Measurements from ENCODE around the gene FBXO11.
"Not testable (repeated sequence)": the region's sequence is repeated elsewhere in the genome, so short reads cannot be mapped to it uniquely, and the experiment has no call there.

Gene FBXO11

DNA sequence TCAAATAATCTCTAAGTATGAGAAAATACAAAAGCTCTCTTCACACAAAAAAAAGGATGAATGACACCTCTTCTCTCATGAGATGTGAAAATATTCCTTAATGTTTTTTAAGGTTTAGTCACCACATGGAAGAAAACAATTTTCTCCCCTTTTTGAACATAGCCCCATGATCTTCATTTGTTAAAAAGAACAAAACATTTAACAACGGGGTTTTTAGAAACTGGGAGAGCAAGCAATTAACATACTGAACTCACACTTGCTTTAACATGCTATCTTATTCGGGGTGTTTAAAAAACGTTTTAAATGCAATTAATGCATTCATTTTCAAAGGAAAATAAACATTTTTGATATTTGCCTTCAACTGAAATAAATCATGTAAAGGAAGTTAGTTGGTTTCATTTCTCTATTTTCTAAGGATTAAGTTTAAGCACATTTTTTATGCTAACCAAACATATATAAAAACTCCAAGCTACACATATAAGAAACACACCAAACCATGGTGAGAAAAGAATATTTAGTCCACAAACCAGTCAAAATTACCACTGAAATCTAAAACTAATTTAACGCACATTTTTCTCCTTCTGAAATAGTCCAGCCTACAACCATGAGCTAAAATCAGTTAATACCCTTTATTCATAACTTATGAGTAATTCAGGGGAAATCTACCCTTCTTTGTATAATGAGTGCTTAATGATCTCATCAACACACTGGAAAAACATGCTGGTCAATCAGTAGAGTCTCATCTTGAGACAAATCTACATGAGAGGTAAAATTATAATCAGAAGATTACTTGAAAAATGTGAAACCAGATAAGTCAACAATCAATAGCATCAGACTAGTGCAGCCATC lies 8.2 kb downstream of the FBXO11 start:
- no peak for DNase-seq (ENCODE audit: low read depth in 2 of 2)

DNA sequence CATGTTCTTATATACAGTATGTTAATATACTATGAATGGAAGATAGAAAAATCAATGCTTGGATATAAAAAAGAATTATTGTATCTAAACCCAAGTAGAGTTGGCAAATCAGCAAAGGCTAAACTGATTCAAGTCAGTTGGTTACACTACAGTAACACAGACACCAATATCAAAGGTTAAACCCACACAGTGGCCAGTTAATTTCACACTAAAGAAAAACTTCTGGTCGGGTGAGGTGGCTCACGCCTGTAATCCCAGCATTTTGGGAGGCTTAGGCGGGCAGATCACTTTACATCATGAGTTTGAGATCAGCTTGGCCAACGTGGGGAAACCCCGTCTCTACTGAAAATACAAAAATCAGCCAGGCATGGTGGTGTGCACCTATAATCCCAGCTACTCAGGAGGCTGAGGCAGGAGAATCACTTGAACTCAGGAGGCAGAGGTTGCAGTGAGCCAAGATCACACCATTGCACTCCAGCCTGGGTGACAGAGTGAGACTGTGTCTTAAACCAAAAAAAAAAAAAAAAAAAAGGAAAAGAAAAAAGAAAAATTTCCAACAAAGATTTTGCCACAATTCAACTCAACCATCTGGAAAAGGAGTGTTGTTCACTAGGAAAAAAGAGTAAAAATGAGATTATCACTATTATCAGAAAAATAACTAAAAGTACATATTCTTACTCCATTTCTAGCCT lies 9.0 kb downstream of the FBXO11 start:
- DNase-seq (ENCODE audit: low read depth in 2 of 2), result not testable (repeated sequence)

DNA sequence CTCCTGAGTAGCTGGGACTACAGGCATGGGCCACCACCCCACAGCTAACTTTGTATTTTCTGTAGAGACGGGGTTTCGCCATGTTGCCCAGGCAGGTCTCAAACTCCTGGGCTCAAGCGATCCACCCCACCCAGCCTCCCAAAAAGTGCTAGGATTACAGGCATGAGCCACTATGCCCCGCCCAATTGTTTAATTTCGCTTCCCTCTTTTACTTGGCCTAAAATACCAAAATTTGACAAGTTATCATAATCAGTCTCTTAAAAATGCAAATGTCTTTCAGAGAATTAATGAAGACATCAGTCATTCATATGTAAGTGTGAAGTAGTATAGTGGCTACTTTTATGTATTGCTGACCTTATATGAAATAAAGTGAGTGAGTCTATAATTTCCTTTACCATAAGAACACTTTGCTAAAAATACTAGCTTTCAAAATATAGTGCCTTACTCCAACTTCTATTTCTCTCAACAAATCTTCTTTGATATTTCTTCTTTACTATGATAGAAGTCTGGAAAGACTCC lies 9.8 kb downstream of the FBXO11 start:
- no peak for DNase-seq (ENCODE audit: low read depth in 2 of 2)

DNA sequence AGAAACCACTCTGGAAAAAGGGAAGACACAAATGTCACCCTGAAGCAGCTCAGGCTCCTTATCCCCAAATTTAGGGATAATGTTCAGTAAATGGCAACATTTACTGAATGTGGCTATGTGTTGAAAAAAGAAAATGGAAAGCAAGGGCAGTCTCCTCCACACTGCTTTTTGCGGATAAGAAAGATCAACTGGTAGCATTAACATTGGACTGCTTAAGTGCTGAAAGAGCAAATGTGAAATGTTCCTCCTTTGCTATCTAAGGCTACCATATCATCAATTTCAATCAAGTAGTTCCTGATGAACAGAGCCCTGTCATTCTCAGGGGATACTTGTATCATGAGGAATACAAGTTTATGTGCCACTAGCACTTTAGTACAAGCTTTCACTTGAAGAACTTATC lies 12.5 kb downstream of the FBXO11 start:
- no peak for DNase-seq (ENCODE audit: low read depth in 2 of 2)

DNA sequence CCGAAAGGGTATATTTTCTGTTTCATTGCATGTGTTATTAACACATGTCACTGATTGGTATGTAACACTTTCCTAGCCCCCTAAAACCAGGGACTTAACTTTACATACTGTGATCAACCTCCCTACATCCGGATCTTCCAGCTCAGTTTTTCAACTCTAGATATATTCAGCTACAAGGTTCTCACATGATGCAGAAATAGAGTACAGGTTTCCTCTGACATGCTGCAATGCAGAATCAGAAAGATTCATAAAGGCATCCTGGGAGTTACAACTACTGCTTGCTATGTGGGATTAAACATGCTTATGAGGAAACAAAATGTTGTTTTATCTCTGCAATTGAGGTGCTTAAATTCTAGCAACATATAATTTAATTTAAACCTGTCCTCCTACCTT lies 14.0 kb downstream of the FBXO11 start:
- no peak for DNase-seq (ENCODE audit: low read depth in 2 of 2)

DNA sequence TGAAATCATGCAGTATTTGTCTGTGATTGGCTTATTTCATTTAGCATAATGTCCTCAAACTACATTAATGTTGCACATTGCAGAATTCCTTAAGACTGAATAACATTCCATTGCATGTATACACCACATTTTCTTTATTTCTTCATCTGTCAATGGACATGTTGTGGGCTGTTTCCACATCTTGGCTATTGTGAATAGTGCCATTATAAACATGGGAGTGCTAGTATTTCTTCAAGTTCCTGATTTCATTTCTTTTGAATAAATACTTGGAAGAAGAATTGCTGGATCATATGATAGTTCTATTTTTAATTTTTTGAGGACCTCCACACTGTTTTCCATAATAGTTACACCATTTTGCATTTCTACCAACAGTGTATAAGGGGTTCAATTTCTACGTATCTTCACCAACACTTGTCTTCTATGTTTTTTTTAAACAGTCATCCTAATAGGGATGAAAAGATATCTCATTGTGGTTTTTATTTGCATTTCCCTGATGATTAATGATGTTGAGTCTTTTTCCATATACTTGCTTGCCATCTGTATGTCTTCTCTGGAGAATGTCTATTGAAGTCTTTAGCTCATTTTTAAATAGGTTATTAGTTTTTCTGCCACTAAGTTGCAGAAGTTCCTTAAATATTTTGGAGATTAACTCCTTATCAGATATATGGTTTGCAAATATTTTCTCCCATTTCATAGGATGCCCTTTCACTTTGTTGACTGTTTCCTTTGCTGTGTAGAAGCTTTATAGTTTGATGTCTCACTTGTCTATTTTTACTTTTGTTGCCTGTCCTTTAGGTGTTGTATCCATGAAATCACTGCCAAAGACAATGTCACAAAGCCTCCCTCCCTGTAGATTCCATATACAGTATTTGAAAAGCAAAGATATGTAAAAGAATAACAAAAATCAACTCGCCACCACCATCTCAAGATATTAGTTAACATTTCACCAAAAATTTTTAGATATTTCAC lies 14.6 kb downstream of the FBXO11 start:
- no peak for DNase-seq (ENCODE audit: low read depth in 2 of 2)

DNA sequence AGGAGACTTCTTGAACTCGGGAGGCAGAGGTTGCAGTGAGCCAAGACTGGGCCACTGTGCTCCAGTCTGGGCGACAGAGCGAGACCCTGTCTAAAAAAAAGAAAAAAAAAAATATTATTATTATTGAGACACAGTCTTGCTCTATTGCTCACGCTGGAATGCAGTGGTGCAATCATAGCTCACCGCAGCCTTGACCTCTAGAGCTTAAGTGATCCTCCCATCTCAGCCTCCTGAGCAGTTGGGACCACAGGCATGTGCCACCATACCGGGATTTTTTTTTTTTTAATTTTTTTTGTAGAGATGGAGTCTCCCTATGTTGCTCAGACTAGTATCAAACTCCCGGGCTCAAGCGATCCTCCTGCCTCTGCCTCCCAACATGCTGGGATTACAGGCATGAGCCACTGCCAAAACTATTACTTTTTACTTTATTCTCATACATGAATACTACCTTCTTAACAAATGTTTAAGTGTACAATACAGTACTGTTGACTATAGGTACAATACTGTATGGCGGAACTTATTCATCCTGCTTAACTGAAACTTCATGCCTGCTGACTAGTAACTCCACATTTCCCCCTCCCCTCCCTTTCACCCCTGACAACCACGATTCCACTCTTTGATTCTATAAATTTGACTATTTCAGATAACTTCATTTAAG lies 15.5 kb downstream of the FBXO11 start:
- no peak for DNase-seq (ENCODE audit: low read depth in 2 of 2)

DNA sequence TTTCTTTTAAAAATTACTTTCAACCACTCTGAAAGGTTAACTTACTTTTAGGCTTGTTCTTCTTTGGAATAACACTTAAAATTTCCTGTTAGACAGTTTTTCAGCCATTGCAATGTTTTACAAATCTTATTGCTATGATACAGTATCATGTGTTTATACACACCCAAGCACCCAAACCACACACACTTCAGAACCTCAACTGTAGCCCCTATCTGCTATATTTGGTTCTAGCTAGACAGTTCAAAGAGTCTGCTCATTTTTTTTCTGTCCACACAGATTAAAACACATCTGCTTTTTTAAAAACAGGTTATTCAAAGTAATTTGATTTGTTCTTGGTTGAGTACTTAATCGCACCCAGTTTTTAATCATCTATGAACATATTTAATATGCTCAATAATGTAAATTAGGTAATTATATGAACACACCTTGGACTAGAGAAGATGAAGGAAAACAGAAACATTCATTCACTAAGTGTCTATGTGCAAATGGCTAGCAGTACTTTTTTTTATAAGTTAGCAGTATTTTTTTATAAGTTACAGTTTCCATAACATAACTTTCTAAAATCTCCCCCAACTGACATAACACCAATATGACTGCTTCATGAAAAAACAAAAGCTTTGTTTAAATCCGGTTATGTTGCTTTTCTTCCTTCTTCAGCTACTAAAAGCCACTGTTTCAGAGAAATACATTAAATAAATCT lies 17.6 kb downstream of the FBXO11 start:
- DNase-seq (ENCODE audit: low read depth in 2 of 2), result no peak

DNA sequence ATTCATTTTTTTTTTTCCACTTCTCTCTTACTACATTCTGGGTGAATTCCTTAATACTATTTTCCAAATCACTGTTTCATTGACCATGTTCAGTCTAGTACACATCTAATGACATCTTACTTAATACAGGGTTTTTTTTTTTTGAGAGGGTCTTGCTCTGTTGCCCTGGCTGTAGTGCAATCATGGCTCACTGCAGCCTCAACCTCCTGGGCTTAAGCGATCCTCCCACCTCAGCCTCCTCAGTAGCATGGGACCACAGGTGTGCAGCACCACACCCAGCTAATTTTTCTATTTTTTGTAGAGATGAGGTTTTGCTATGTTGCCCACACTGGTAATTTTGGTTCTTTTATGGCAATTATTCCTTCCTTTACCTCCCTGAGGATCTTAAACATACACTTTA lies 29.4 kb downstream of the FBXO11 start:
- no peak for DNase-seq (ENCODE audit: low read depth in 2 of 2)

DNA sequence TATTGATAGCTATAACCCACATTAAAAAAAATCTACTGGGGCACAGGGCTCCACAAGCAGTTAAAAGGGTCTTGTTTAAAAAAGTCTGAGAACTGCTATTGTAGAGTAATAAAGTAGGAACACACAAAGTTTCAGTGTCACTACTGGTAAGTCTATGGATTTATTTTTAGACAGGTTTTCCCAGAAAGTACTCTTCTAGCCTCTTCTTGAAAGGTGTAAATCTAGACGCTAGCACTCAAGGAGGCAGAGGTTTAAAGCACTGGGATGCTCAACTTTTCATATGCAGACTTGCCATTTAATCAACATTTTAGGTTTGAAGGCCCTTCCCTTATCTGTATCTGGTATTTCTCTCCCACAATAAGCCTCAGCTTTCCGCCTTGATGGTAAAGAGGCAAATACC lies 33.4 kb downstream of the FBXO11 start:
- no peak for DNase-seq (ENCODE audit: low read depth in 2 of 2)

DNA sequence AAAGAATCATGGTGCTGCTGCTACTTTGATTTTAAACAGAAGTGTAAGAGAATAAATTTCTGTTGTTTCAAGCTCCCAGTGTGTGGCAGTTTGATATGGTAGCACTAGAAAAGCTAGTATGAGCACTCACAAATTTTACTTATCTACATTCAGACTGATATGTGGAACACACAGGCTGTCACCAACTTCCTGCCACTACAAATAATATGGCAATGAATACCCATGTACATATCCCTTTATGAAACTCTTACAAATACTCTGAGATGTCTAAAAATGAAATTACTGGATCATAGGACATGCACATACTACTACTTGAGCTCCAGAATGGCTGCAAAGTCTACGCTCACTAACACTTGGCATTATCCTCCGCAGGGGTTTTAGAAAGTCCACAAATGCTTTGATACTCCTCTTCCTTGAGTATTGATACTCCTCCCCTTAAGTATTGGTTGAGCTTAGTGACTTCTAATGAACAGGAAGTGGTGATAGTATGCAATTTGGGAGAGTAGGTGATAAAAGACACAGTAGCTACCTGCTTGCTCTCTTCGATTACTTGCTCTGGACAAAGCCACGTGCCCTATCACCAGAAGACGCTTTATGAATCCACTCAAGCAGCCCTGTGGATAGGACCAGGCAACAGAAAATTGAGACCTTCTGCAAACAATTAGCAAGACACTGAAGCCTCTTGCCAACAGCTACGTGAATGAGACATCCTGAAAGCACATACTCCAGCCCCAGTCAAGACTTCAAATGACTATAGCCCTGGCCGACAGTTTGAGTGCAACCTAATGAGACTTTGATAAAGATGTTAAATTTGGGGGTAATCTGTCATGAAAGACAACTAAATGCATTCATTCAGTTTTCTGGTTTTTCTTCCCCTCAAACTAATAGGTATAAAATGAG lies 35.4 kb downstream of the FBXO11 start:
- DNase-seq (ENCODE audit: low read depth in 2 of 2), result no peak

DNA sequence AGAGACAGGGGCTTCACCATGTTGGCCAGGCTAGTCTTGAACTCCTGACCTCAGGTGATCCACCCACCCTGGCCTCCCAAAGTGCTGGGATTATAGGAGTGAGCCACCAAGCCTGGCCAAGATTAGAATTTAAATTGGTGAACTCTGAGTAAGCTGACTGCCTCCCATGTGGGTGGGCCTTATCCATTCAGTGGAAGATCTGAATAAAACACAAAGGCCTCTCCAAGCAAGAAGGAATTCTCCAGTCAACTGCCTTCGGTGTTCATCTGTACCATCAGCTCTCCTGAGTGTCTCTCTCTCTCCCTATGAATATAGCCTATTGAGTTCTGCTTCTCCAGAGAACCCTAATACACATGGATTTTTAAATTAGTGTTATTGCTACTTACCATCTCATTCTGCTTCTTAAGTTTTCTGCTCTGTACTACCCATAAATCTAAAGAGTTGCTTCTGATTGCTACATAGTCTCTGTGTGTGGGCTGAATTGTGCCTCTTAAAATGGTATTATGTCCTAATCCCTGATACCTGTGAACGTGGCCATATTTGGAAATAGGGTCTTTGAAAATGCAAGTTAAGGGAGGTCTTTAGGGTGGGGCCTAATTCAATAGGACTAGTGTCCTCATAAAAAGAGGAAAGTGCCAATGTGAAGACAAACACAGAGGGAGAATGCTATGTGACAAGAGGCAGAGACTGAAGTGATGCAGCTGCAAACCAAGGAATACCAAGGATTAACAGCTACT lies 36.3 kb downstream of the FBXO11 start:
- no peak for DNase-seq (ENCODE audit: low read depth in 2 of 2)

DNA sequence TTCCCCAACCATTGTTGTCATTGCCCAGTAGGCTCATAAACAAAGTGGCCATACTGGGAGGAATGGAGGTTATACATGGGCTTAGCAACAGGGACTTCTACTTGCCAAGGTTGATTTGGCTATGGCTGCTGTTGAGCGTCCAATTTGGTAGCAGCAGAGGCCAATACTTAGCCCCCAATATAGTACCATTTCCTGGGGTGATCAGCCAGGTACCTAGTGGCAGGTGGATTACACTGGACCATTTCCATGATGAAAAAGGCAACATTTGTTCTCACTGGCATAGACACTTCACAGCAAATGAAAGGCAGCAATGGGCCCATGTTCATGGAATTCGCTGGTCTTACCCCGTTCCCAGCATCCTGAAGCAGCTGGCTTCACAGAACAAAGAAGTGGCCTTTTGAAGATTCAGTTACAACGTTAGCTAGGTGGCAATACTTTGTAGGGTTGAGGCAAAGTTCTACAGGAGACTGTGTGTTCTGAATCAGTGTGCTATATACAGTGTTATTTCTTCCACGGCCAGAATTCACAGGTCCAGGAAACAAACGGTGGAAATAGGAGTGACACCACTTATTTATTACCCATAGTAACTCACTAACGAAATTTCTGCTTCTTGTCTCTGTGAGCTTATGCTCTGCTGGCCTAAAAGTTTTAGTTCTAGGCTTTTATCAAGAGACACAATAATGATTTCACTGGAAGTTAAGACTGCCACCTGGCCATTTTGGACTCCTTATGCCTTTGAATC lies 37.5 kb downstream of the FBXO11 start:
- no peak for DNase-seq (ENCODE audit: low read depth in 2 of 2)

DNA sequence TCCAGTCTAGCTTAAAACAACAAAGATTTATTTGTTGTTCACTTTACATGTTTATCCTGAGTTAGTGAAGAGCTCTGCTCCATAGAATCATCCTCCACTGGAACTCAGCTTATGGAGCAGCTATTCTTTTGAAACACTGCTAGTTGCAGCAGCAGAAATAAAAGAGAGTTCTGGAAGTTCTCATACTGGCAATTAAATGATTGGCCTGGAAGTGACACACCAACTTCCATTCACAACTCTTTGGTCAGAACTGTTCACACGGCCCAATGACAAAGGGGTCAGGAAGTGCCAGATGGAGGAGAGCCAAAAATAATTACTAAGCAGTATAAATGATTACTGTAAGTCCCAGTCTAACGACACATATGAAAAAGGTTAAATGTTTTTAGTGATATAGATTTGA lies 39.1 kb downstream of the FBXO11 start:
- DNase-seq (ENCODE audit: low read depth in 2 of 2), result no peak

DNA sequence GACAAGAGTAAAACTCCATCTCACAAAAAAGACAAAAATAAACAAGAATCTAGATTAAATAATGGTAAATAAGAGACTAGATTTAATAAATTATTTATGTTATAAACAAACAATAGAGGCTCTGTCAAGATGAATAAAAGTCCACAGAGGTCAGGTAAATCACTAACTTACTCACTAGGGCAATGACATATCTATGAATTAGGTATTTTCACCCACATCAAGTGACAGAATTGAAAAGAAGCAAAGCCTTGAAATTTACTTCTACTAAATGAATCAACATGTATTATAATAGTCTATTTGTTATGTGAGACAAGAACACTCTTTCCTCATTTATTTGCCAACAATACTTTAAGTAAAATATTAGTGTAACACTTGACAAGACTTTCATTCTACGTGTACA lies 41.7 kb downstream of the FBXO11 start:
- no peak for DNase-seq (ENCODE audit: low read depth in 2 of 2)

DNA sequence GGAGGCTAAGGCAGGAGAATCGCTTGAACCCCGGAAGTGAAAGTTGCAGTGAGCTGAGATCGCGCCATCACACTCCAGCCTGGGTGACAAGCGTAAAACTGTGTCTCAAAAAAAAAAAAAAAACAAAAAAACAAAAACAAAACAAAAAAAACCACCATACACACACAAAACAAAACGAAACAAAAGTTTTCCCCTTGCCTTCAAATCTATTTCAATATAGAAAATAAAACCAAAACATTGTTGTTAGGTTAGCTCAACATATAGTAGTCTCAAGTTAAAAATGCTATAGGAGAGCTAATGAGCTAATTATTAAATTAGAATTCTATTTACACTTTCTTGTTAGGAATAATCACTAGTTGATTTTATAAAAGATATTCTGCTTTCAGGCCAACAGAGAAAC lies 43.3 kb downstream of the FBXO11 start:
- no peak for DNase-seq (ENCODE audit: low read depth in 2 of 2)

DNA sequence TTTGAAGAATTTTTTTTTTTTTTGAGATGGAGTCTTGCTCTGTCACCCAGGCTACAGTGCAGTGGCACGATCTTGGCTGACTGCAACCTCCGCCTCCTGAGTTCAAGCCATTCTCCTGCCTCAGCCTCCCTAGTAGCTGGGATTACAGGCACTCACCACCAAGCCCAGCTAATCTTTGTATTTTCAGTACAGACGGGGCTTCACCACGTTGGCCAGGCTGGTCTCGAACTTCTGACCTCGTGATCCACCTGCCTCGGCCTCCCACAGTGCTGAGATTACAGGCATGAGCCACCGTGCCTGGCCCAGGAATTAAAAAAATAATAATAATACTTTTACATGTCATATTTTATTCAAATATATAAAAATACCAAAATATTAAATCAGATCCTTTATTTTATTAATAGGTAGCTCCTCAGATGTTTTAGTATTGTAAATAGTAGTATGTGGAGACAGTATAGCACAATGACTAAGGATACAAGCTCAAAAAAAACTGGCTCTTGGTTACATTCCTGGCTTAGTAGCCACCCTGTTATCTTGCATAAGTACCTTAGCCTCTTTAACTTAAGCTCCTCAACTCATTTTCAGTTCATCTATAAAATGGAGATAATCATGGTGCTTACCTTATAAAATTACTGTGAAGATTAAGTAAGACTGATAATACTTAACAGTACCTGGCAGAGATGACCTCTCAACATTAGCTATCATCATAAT lies 53.1 kb downstream of the FBXO11 start:
- DNase-seq (ENCODE audit: low read depth in 2 of 2), result not testable (repeated sequence)

DNA sequence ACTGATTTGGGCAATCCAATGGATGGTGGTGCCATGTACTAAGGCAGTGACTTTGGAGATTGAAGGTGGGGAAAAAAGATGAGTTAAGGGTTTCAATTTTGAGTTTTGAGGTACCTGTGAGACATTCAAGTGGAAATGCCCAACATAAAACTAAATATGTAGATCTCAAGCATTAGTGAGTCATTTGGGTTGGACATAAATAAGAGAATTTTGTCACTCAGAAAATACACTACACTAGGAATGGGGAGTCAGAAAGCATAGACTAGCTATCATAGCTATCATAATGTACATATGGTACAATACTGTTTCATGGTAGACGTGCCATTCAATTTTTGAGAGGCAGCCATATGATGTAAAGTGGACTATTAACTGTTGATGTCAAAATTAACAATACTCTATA lies 56.1 kb downstream of the FBXO11 start:
- no peak for DNase-seq (ENCODE audit: low read depth in 2 of 2)

Measured in stimulated activated CD4-positive, alpha-beta T cell treated with anti-CD3 and anti-CD28 coated beads, Interleukin-15, amount 100 ng/mL, for 48 hours (primary cell).